Measurements from ENCODE around the gene OR6N1. TPM values are rescaled to one million over a fixed set of nuclear protein-coding genes. Genes with fewer than 3 reads are reported as not detected.

OR6N1 gene, protein sequence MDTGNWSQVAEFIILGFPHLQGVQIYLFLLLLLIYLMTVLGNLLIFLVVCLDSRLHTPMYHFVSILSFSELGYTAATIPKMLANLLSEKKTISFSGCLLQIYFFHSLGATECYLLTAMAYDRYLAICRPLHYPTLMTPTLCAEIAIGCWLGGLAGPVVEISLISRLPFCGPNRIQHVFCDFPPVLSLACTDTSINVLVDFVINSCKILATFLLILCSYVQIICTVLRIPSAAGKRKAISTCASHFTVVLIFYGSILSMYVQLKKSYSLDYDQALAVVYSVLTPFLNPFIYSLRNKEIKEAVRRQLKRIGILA
- total RNA-seq (ENCODE audit: low replicate concordance) = 0.16 TPM in 1 of 2 replicates, not detected in the other

DNA sequence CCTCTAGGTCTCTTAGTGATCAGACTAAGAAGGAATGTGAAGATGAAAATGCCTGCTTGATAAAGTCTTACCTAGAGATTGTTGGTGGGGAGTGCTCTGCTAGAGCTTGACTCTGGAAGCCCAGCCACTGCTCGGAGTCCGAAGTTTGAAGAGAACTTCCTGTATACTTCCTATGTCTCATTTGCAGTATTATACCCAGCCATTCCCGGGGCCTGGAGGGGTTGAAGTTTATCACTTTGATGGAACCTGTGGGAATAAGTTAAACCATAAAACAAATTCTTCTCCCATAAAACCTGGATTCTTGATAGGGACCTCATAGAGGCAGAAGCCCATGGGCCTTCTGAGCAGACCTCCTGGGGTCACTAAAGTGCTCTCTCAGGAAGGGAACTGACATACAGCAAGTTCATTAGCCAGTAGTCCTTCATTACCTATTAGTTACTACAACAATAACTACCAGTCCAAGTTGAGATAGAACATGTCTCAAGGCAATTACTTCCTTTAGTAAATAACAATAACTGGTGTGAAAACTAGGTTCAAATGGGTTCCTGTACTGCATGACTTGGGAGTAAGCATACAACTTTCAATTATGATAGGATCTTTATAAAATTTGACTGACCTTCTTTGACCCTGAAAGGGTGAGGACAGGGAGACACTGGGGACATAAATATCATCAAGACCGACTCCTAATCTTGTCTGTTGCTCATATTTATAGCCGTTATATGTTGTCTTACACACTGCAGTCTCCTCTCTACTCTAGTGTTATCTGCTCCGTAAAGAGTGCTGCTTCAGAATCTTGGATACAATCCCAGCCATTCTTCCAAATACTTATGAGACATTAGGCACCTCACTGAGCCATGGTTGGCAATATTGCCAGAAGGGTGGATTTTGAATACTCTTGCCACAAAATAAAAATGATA, at the start of gene OR6N1:
Gene OR6N1, minus strand, starts transcription at position 246 of the 917 bp plus-strand sequence. CDS start 5,513 bp downstream, outside the sequence.
- DNase-seq (ENCODE audit: low read depth) = no peak
- TF ChIP-seq, protein P1, sequence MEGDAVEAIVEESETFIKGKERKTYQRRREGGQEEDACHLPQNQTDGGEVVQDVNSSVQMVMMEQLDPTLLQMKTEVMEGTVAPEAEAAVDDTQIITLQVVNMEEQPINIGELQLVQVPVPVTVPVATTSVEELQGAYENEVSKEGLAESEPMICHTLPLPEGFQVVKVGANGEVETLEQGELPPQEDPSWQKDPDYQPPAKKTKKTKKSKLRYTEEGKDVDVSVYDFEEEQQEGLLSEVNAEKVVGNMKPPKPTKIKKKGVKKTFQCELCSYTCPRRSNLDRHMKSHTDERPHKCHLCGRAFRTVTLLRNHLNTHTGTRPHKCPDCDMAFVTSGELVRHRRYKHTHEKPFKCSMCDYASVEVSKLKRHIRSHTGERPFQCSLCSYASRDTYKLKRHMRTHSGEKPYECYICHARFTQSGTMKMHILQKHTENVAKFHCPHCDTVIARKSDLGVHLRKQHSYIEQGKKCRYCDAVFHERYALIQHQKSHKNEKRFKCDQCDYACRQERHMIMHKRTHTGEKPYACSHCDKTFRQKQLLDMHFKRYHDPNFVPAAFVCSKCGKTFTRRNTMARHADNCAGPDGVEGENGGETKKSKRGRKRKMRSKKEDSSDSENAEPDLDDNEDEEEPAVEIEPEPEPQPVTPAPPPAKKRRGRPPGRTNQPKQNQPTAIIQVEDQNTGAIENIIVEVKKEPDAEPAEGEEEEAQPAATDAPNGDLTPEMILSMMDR (IDR thresholded peaks at IDR 0.05; ENCODE audit: insufficient read depth, low read length) = no peak

DNA sequence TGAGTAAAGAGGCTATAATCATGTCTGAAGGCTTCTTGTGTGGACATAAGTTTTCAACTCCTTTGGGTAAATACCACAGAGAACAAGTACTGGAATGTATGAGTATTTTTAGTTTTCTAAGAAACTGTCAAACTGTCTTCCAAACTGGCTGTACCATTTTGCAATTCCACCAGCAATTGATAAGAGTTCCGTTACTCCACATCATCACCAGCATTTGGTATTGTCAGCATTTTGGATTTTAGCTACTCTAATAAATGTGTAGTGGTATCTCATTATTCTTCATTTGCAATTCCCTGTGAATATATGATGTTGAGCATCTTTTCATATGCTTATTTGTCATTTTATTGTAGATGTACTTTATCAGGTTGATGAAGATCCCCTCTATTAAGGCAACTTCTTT, 49.7 kb upstream of the OR6N1 start:
- H3K4me3 ChIP-seq (ENCODE audit: low read depth, low read length) = no peak overlapping the region
- TF ChIP-seq, protein P1 (IDR thresholded peaks at IDR 0.05; ENCODE audit: insufficient read depth, low read length) = no peak
- DNase-seq (ENCODE audit: low read depth) = no peak

More for the DNA sequence above, at the start of gene OR6N1:
- H3K4me3 ChIP-seq (ENCODE audit: low read depth, low read length) = no peak within 1 kb of the TSS

DNA sequence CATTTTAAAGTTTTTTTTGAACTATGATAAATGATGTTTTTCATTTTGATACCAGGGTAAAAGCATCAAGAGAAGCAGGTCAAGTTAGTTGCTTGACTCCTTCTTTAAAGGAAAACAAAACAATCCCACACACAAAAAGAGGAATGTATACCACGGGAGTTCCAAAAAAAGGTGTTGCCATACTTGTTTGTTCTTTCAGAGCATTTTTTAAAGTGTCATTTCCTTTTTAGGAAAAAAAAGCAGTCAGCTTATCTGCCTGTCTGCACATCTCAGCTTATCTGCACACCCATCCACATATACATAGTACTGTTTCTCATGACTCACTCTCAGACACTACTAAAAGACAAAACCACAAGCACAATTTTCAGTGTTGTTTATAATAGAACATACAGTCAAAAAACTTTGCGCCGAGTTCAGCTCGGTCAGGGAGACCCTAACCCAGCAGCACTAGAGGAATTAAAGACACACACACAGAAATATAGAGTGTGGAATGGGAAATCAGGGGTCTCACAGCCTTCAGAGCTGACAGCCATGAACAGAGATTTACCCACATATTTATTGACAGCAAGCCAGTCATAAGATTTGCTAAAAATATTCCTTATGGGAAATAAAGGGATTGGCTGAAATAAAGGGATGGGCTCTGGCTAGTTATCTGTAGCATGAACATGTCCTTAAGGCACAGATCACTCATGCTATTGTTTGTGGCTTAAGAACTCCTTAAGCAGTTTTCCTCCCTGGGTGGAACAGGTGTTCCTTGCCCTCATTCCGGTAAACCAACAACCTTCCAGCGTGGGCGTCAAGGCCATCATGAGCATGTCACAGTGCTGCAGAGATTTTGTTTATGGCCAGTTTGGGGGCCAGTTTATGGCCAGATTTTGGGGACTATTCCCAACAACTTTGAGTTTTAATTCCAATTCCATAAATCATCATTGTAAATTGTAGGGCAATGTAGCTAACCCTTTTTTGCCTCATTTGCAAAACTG, 47.8 kb upstream of the OR6N1 start:
- no peak for DNase-seq (ENCODE audit: low read depth)
- TF ChIP-seq, protein P1 (IDR thresholded peaks at IDR 0.05; ENCODE audit: insufficient read depth, low read length) = no peak

DNA sequence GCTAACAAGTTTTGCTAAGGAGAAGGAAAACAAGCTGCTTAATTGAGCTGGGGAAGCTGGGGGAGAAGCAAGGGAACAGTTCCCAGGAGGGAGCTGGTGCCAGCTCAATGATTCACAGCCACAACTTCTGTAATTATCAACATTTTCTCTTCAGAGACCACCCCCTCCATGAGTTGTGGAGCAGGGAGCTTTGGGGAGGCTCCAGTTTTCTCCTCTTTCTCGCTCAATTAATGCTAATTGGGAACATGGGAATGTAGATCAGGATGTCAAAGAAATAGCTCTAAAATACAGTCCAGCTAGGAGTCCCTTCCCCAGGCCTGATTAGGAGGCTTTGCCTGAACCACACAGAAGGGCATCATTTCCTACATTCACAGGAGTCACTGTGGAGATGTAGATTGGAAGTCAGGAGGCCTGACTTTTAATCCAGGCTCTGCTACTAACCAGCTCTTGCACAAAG, 47.0 kb upstream of the OR6N1 start:
- TF ChIP-seq, protein P1 (IDR thresholded peaks at IDR 0.05; ENCODE audit: insufficient read depth, low read length) = no peak
- DNase-seq (ENCODE audit: low read depth) = no peak
- no peak overlapping the region for H3K4me3 ChIP-seq (ENCODE audit: low read depth, low read length)

More for the DNA sequence above, 47.8 kb upstream of the OR6N1 start:
- H3K4me3 ChIP-seq (ENCODE audit: low read depth, low read length) = no peak overlapping the region

DNA sequence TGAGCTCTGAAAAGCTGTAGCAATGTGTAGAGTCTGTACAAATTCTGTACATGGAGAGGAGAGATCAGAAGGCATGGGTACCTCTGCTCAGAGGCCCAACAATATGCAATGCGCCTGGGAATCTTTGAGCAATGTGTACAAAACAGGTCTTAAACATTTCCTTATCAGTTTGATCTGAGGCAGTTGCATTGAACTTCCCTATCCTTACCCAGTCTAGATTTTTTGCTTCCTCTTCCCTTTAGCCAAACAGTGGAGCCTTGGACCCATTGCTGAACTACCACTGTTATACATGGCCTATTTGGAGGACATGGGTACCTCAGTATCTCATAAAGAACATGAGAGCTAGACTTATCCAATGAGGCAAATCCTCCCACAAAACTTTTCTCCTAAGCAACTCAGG, 46.6 kb upstream of the OR6N1 start:
- no peak for DNase-seq (ENCODE audit: low read depth)
- H3K4me3 ChIP-seq (ENCODE audit: low read depth, low read length) = no peak overlapping the region
- TF ChIP-seq, protein P1 (IDR thresholded peaks at IDR 0.05; ENCODE audit: insufficient read depth, low read length) = no peak

DNA sequence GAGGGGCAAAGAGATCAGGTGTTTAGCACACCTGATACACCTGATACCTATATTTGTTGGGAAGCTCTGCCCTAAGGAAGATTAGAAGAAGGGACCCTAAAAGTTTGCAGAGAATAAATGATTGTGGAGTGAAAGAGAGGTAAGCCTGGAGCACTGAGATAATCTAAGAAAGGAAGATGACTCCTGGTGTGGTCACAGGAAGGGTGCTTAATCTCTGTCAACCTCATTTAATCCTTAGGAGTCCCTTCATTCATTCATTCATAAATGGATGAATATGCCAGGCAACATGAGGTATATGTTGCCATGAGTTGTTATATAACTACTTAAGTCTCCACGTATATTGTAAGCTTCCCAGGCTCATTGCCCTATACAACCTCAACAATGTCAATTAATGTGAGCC, 43.0 kb upstream of the OR6N1 start:
- TF ChIP-seq, protein P1 (IDR thresholded peaks at IDR 0.05; ENCODE audit: insufficient read depth, low read length) = no peak
- no peak overlapping the region for H3K4me3 ChIP-seq (ENCODE audit: low read depth, low read length)
- DNase-seq (ENCODE audit: low read depth) = no peak
